HK-2 (cell line): ENCODE data around the gene PRICKLE3.

Experiments used
- DNase-seq: peaks from one replicate; pipeline ENCODE4 v3.0.0-alpha.2; 2018; ENCODE audit not compliant: unreplicated experiment

Gene PRICKLE3

DNA sequence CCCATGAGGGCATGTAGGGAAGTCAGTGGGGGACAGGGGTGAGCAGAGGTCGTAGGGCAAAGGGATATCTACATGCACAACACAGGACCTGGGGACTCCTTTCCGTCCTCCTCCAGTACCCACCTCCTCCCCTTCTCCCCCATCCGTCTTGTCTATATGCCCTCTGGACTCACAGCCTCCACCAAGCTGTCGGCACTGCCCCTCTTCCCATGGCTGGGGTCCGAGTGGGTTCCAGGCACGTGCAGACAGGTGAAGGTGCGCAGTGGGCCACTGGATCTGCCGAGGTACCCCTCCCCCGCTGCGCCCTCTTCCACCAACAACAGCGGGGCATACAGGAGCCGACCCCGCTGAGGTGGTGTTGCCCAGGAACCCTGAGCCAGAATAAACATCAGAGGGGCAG lies 19.3 kb upstream of the PRICKLE3 start:
- no peak for DNase-seq

DNA sequence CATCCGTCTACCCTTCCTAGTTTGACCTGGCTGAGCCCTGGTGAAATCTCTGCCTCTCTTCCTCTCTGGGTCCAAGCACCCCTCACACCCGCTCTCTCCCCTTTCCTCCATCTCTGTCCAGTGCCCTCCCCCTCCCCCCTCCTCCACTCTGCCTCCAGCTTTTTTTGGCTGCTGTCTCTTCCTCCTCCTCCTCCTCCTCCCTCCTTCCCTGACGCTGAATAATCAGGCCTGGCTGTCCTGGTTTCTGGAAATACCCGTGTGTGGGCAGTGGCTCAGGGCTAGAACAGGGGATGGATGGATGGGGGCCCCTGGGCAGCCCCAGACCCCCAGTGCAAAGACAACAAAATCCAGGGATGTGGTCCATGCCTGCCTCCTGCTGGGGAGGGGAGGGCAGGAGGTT lies 18.5 kb upstream of the PRICKLE3 start:
- no peak for DNase-seq

DNA sequence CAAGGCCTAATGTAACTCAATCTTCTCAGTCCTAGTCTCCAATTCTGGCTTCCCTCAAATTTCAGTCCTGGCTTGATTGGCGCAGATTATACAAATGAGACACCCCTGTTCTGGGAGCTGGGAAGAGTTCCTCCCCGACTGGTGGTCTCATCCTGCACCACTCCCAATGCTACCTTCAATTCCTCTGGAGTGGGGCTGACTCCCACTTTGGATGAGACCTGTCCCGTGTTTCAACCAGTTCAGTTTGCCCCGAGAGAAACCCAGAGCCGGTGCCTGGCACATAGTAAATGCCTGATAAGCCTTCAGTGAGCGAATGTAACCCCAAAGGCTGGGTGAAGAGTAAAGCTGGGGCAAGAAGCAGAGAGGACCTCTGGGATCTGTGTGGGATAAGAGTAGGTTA lies 17.8 kb upstream of the PRICKLE3 start:
- DNase-seq: no peak

GRCh38 chrX:49203536-49203935 lies 17.4 kb upstream of the PRICKLE3 start:
- no peak for DNase-seq

GRCh38 chrX:49202022-49202421 lies 15.8 kb upstream of the PRICKLE3 start:
- no peak for DNase-seq

- peak; percentile 93 for DNase-seq
These were observed 14.0 kb upstream of the PRICKLE3 start, which contains the start of gene SYP for GRCh38 chrX:49199906-49200771. Gene SYP (minus strand): TSS chrX:49200193. CDS start chrX:49200186, 7 bp downstream.

DNA sequence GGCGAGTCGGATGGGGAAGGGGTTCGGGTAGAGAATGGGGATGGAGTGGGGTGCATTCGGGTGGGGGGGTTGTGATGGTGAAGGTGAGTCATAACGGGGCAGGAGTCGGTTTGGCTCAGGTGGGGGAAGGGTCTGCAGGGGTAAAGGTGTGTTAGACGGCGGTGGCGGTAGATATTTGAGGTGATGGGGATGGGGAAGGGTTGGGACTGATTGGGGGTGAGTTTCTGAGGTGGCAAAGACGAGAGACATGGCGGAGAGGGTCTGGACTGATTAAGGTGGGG lies 13.1 kb upstream of the PRICKLE3 start:
- no peak for DNase-seq

DNA sequence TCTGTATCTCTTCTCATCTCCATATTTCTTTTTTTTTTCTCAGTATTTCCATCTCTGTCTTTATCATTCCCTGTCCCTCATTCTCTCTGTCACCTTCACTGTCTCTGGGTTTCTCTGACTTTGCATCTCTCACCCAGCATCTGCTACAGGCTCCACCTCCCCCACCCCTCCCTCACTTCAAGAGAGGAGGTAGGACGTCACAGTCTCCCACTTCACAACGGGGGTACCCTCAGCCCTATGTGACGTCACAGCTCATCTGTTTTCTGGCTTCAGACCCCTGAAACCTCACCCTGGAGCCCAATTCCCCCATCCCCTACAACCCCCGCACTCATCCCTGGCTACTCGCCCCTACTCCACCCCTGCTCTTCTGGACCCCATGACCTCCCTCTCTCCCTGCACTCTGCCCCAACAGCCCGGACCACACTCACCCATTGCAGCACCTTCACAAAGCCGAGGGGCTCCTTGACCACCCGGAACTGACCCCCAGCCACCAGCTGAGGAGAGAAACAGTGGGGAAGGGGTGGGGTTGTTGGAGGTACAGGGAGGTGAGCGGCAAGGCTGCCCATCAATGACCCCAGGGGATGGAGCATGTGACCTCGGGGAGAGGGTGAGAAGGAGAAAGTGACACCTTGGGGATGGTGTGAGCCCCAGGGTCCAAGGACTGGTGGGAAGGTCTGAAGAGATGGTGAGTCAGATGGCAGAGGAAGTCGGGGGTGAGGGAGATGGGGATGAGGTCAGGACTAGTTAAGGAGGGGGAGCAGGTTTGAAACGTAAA lies 12.6 kb upstream of the PRICKLE3 start:
- DNase-seq: no peak

- no peak for DNase-seq
These were observed 11.4 kb upstream of the PRICKLE3 start for GRCh38 chrX:49197543-49198087.

DNA sequence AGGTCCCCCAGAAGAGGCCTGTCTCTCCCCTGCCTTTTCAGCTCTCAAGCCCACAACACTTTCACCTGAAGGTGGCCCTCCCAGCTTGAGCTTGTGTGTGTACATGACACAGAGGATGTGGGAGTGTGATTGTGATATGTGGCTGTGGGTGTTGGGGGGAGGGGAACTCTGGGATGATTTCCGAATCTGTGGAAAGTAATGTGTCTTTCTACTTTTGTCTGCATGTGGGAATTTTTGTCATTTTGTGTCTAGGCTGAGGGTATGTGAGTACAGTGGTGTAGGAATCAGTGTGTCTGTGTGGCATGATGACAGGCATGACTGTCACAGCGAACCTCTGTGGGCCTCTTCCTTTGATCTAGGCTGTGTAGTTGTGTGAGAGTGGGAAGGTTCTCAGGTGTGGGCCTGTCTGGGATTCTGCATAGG lies 7.4 kb upstream of the PRICKLE3 start:
- DNase-seq: no peak

DNA sequence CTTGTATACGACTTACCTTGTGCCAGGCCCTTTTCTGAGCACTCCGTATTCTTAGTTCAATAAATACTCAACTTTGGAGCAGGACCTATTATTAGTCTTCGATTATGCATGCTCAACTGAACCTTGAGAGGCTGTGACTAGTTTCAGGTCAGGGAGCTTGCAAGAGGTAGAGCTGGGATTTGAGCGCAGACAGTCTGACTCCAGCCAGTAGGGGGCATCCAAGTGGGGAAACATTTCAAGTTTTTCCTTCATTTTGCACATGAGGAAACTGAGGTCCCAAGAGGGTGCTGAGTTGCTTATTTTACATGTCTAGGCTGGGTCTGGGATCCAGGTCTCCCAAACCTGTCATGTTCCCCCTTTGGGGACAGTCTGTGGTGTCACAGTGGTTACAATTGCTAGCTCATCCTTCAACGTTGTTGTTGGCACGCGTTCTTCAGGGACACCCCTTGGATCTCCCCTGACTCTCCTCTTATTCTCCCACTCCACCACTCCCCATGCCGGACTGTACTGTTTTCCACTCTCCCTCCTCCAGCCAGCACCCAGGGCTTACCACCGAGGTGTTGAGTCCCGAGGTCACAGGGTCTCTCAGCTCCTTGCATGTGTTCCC lies 6.7 kb upstream of the PRICKLE3 start:
- DNase-seq: no peak

GRCh38 chrX:49191574-49192011 lies 5.4 kb upstream of the PRICKLE3 start:
- DNase-seq: no peak

GRCh38 chrX:49190821-49191573 lies 4.8 kb upstream of the PRICKLE3 start:
- DNase-seq: peak; percentile 91

DNA sequence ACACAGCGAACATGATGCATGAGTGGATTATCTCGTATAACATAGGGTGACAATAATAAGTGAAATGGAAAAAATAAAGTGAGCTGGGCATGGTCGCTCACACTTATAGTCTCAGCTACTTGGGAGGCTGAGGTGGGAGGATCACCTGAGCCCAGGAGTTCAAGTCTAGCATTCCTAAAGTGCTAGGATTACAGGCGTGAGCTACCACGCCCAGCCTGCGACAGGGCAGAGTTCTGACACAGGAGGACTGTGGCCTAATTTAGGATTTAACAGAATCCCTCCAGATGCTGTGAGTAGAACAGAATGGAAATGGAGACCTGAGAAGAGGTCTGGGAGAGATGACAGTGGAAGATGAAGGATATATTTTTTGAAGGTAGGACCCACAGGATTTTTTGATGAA lies 3.4 kb upstream of the PRICKLE3 start:
- DNase-seq: no peak

GRCh38 chrX:49188468-49189076 lies 2.4 kb upstream of the PRICKLE3 start:
- DNase-seq: no peak

- no peak for DNase-seq
These were observed 1.4 kb upstream of the PRICKLE3 start for GRCh38 chrX:49187526-49187925.

GRCh38 chrX:49187028-49187394 lies 838 bp upstream of the PRICKLE3 start:
- no peak for DNase-seq

DNA sequence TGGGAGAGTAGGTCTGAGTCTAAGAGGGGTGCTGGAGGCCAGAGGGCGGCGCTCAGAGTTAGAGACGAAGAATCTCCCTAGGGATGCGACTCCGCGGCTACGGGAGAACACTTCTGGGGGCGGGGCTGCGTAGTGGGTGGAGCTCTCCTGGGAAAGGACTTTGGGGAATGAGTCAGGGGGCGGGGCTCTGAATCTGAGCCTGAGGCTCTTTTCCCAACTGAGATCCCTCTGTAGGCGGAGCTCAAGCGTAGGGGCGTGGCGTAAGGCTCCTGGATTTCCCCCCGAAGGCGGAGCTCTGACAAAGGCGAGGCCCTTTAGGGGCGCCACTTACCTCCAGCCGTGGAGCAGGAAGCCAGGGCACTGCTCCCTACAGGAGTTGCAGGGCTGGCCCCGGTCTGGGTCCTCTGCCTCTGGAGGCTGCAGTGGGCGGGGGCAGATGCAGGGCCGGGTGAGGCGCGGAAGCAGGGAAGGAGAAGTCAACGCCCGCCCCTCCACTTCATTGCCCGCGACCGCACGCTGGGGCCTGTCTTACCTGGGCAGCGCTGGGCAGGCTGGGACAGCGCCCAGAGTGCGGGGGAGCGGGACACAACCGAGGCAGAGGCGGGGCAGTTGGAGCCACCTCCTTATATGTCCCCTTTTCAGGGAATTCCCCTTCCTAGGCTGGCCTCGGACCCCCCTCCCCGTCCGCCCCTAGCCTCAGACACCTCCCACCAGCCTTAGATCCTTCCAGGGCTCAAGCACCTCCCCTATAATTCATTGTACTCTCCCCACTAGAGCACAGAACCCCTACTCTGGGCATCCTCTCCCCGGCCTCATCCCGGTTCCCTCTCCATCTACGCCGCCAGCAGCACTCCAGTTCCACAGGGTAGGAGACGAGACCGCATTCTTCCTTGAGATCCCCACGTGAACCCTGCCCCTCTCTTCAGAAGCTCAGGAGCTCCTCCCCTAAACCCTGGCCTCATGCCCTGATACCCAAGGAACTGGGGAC lies 1.6 kb downstream of the PRICKLE3 start:
- DNase-seq: no peak

- no peak for DNase-seq
These were observed 2.4 kb downstream of the PRICKLE3 start for GRCh38 chrX:49183701-49184281.

GRCh38 chrX:49179358-49179757 lies 6.8 kb downstream of the PRICKLE3 start:
- no peak for DNase-seq
